Measurements from ENCODE around the gene SLX9. TPM values are rescaled to one million over a fixed set of nuclear protein-coding genes. Genes with fewer than 3 reads are reported as not detected.

The SLX9 gene
- total and polyA plus RNA-seq, 10 donors, result 6.1 to 35.4 (median 27.0) TPM

- H3K9me3 ChIP-seq, result no peaks in the 10 kb centered on the region
- intact Hi-C loops (cut with DNase I; ENCODE audit: low total_unique reads), result no loop called here
- no peak overlapping the region for H3K27ac ChIP-seq
- no peak overlapping the region for H3K4me3 ChIP-seq
- no peaks in the 10 kb centered on the region for H3K27me3 ChIP-seq (replicated peaks in 1 of 7)
- TF ChIP-seq POLR2A (IDR thresholded peaks at IDR 0.05) (no peak), POLR2AphosphoS5 (IDR thresholded peaks at IDR 0.05) (no peak), CTCF (IDR thresholded peaks at IDR 0.05 in 8 of 11, conservative IDR thresholded peaks at IDR 0.05 in 3 of 11) (no peak)
- H3K36me3 ChIP-seq, result peaks cover 0 to 90% (median 21%) of the 10 kb centered on the region in 6 donors
- peaks cover 8 to 90% (median 32%) of the 10 kb centered on the region in 6 donors for H3K4me1 ChIP-seq
- 80 to 97% (median 84%) methylated on average over 10 to 13 of the region's 13 CpGs for WGBS, 5 donors
- DNase-seq, result peak; percentile 67
Measured at GRCh38 chr21:44953628-44954021, 13.8 kb downstream of the SLX9 start.

- no peak overlapping the region for H3K27ac ChIP-seq
- H3K4me1 ChIP-seq, result peaks cover 8 to 90% (median 35%) of the 10 kb centered on the region in 6 donors
- H3K27me3 ChIP-seq (replicated peaks in 1 of 7), result no peaks in the 10 kb centered on the region
- intact Hi-C loops (cut with DNase I; ENCODE audit: low total_unique reads), result no loop called here
- no peak for TF ChIP-seq CTCF (IDR thresholded peaks at IDR 0.05 in 8 of 11, conservative IDR thresholded peaks at IDR 0.05 in 3 of 11)
- TF ChIP-seq POLR2A (IDR thresholded peaks at IDR 0.05), result no peak
- no peak for TF ChIP-seq POLR2AphosphoS5 (IDR thresholded peaks at IDR 0.05)
- H3K36me3 ChIP-seq, result peaks cover 0 to 90% (median 20%) of the 10 kb centered on the region in 6 donors
- no peaks in the 10 kb centered on the region for H3K9me3 ChIP-seq
- 94 to 97% (median 95%) methylated on average over 16 to 22 of the region's 22 CpGs for WGBS, 5 donors
- peak; percentile 56 for DNase-seq
- H3K4me3 ChIP-seq, result no peak overlapping the region
Measured at GRCh38 chr21:44954281-44954771, 14.5 kb downstream of the SLX9 start.

- Histone ChIP-seq H3K9me3 (no peaks in the 10 kb centered on the region), H3K27me3 (replicated peaks in 1 of 7) (no peaks in the 10 kb centered on the region), H3K27ac (peak overlapping the region in 2 of 8 donors; percentile 25 to 37), H3K4me1 (peaks cover 0 to 90% (median 32%) of the 10 kb centered on the region in 6 donors), H3K4me3 (no peak overlapping the region), H3K36me3 (peaks cover 0 to 97% (median 28%) of the 10 kb centered on the region in 6 donors)
- 82 to 89% (median 87%) methylated on average over 21 of the region's 21 CpGs for WGBS, 5 donors
- intact Hi-C loops (cut with DNase I; ENCODE audit: low total_unique reads), result no loop called here
- TF ChIP-seq CTCF (IDR thresholded peaks at IDR 0.05 in 8 of 11, conservative IDR thresholded peaks at IDR 0.05 in 3 of 11) (no peak), POLR2A (IDR thresholded peaks at IDR 0.05) (no peak), POLR2AphosphoS5 (IDR thresholded peaks at IDR 0.05) (peak; percentile 16 to 64 (median 60))
- peak; percentile 71 for DNase-seq
Measured at GRCh38 chr21:44955141-44955797, 15.4 kb downstream of the SLX9 start.

- intact Hi-C loops (cut with DNase I; ENCODE audit: low total_unique reads), result no loop called here
- peaks cover 0 to 97% (median 32%) of the 10 kb centered on the region in 6 donors for H3K36me3 ChIP-seq
- WGBS, 5 donors, result 76 to 86% (median 81%) methylated on average over 16 of the region's 16 CpGs
- TF ChIP-seq POLR2A (IDR thresholded peaks at IDR 0.05), result no peak
- no peak for TF ChIP-seq CTCF (IDR thresholded peaks at IDR 0.05 in 8 of 11, conservative IDR thresholded peaks at IDR 0.05 in 3 of 11)
- no peak for TF ChIP-seq POLR2AphosphoS5 (IDR thresholded peaks at IDR 0.05)
- peak overlapping the region in 2 of 8 donors; percentile 25 to 37 for H3K27ac ChIP-seq
- no peaks in the 10 kb centered on the region for H3K9me3 ChIP-seq
- peak; percentile 55 for DNase-seq
- peaks cover 0 to 91% (median 30%) of the 10 kb centered on the region in 6 donors for H3K4me1 ChIP-seq
- H3K27me3 ChIP-seq (replicated peaks in 1 of 7), result no peaks in the 10 kb centered on the region
- no peak overlapping the region for H3K4me3 ChIP-seq
Measured at GRCh38 chr21:44955798-44956175, 16.0 kb downstream of the SLX9 start.
